GM19438 (cell line): ENCODE data around the gene GALNT2.

ENCODE experiments used
- ATAC-seq: cut with Tn5 transposase; IDR thresholded peaks from one replicate; pipeline ENCODE4 v1.9.1; 2021; ENCODE audit warnings: low read depth; ENCODE audit not compliant: unreplicated experiment

Gene GALNT2

GRCh38 chr1:230174471-230175162 is 107.6 kb downstream of the GALNT2 start:
- ATAC-seq = no peak

GRCh38 chr1:230175163-230175747 is 108.2 kb downstream of the GALNT2 start:
- ATAC-seq = no peak

- ATAC-seq = no peak
These were observed 108.8 kb downstream of the GALNT2 start for GRCh38 chr1:230175839-230176238.

GRCh38 chr1:230176326-230176725 is 109.3 kb downstream of the GALNT2 start:
- ATAC-seq = no peak

GRCh38 chr1:230176871-230177411 is 109.9 kb downstream of the GALNT2 start:
- no peak for ATAC-seq

GRCh38 chr1:230179249-230179648 is 112.2 kb downstream of the GALNT2 start:
- ATAC-seq = no peak

- no peak for ATAC-seq
These were observed 118.3 kb downstream of the GALNT2 start for GRCh38 chr1:230185076-230186001.

GRCh38 chr1:230186003-230186863 is 119.2 kb downstream of the GALNT2 start:
- no peak for ATAC-seq

GRCh38 chr1:230186874-230187273 is 119.8 kb downstream of the GALNT2 start:
- ATAC-seq = no peak

- ATAC-seq = no peak
These were observed 120.3 kb downstream of the GALNT2 start for GRCh38 chr1:230187290-230187689.

- no peak for ATAC-seq
These were observed 121.8 kb downstream of the GALNT2 start for GRCh38 chr1:230188826-230189225.

- no peak for ATAC-seq
These were observed 122.3 kb downstream of the GALNT2 start for GRCh38 chr1:230189341-230189740.

- ATAC-seq = no peak
These were observed 122.8 kb downstream of the GALNT2 start for GRCh38 chr1:230189824-230190223.

- no peak for ATAC-seq
These were observed 124.2 kb downstream of the GALNT2 start for GRCh38 chr1:230191079-230191804.

GRCh38 chr1:230191855-230192254 is 124.8 kb downstream of the GALNT2 start:
- no peak for ATAC-seq

- ATAC-seq = no peak
These were observed 127.5 kb downstream of the GALNT2 start for GRCh38 chr1:230194525-230194924.

- ATAC-seq = no peak
These were observed 128.2 kb downstream of the GALNT2 start for GRCh38 chr1:230195199-230195598.

- ATAC-seq = no peak
These were observed 129.0 kb downstream of the GALNT2 start for GRCh38 chr1:230196077-230196476.
